Camera-type eye (tissue), 1 donor: Measurements from ENCODE around the gene WFDC12. TPM values are rescaled to one million over a fixed set of nuclear protein-coding genes. Genes with fewer than 3 reads are reported as not detected.

ENCODE experiments used
- total RNA-seq: library from RNA; depleted of rRNA; stranded (reverse); fragments of >200 nt; gene quantifications from one replicate; pipeline ENCODE4 v1.2.3, GENCODE V29; 2014

Gene WFDC12
- not detected for total RNA-seq

GRCh38 chr20:45124365-45124764, at the start of gene WFDC12:
Gene WFDC12, minus strand, starts transcription at chr20:45124465. Its CDS starts 18 bp downstream, at chr20:45124447.

GRCh38 chr20:45114465-45115385, 9.5 kb downstream of the WFDC12 start, which contains the start of gene WFDC5:
Gene WFDC5, minus strand, starts transcription at chr20:45115174. Its CDS starts 91 bp downstream, at chr20:45115083.

GRCh38 chr20:45100563-45101245, 23.6 kb downstream of the WFDC12 start, which contains the start of gene KCNS1:
Gene KCNS1, minus strand, starts transcription at chr20:45101127. Its CDS starts 1,891 bp downstream, at chr20:45099236.

Other genes starting within 250 kb of the WFDC12 start
- gene YWHAB, start 238.8 kb downstream of the WFDC12 start, total RNA-seq: 128 TPM
- 17.4 TPM for gene PABPC1L, start 214.4 kb downstream of the WFDC12 start, total RNA-seq
- gene TOMM34, start 164.1 kb downstream of the WFDC12 start, total RNA-seq: 8.7 TPM
- 40.8 TPM for gene STK4, start 158.0 kb downstream of the WFDC12 start, total RNA-seq
- gene KCNS1, start 23.3 kb downstream of the WFDC12 start, total RNA-seq: 1.5 TPM
- gene WFDC5, start 9.3 kb downstream of the WFDC12 start, total RNA-seq: not detected
- gene PI3, start 50.4 kb upstream of the WFDC12 start, total RNA-seq: not detected
- not detected for gene SEMG1, start 82.6 kb upstream of the WFDC12 start, total RNA-seq
- gene SEMG2, start 96.9 kb upstream of the WFDC12 start, total RNA-seq: not detected
- gene SLPI, start 130.1 kb upstream of the WFDC12 start, total RNA-seq: 61.1 TPM
- not detected for gene RBPJL, start 182.4 kb upstream of the WFDC12 start, total RNA-seq
- 11.4 TPM for gene MATN4, start 183.8 kb upstream of the WFDC12 start, total RNA-seq
- 42.4 TPM for gene SDC4, start 224.0 kb upstream of the WFDC12 start, total RNA-seq
- 32.8 TPM for gene SYS1, start 238.7 kb upstream of the WFDC12 start, total RNA-seq